ENCODE measurements around the gene UQCRC1. TPM values are rescaled to one million over a fixed set of nuclear protein-coding genes. Genes with fewer than 3 reads are reported as not detected.

Gene UQCRC1

Small RNA genes lying within 50 kb of the gene (microRNA-seq; reads per million reads assigned to microRNA genes)
- not detected for gene MIR4793
- not detected for gene MIR6823
- not detected for gene MIR711
